Smooth muscle cell (in vitro differentiated cells): ENCODE measurements around the gene BOLA1. TPM values are rescaled to one million over a fixed set of nuclear protein-coding genes. Genes with fewer than 3 reads are reported as not detected.

Experiments
- DNase-seq: peaks from one replicate; lab custom pipeline; 2025; ENCODE audit not compliant: unreplicated experiment; lab: John Stamatoyannopoulos, UW
- H2AFZ ChIP-seq: fragments of 200-600 bp; sonication (generic); 2 replicates; pipeline ENCODE4 v1.6.0; 2016; ENCODE audit warnings: antibody characterized with exemption, low read depth, mild to moderate bottlenecking
- H3F3A ChIP-seq: fragments of 200-600 bp; sonication (generic); 2 replicates; pipeline ENCODE4 v1.6.0; 2017; ENCODE audit warnings: antibody characterized with exemption, low read depth
- H3K27ac ChIP-seq: fragments of 200-600 bp; sonication (generic); 2 replicates; pipeline ENCODE4 v1.5.1; 2016; ENCODE audit warnings: low read depth, mild to moderate bottlenecking
- H3K27me3 ChIP-seq: fragments of 200-600 bp; sonication (generic); 2 replicates; pipeline ENCODE4 v1.6.1; 2016; ENCODE audit warnings: low read depth, mild to moderate bottlenecking
- H3K36me3 ChIP-seq: fragments of 200-600 bp; sonication (generic); 2 replicates; pipeline ENCODE4 v1.5.1; 2016; ENCODE audit warnings: low read depth
- H3K4me1 ChIP-seq: fragments of 200-600 bp; sonication (generic); 2 replicates; pipeline ENCODE4 v1.5.1; 2016; ENCODE audit warnings: low read depth
- H3K4me2 ChIP-seq: fragments of 200-600 bp; sonication (generic); 2 replicates; pipeline ENCODE4 v1.6.0; 2016; ENCODE audit warnings: mild to moderate bottlenecking
- H3K4me3 ChIP-seq: fragments of 200-600 bp; sonication (generic); 2 replicates; pipeline ENCODE4 v1.5.1; 2016; ENCODE audit warnings: mild to moderate bottlenecking
- H3K79me2 ChIP-seq: fragments of 200-600 bp; sonication (generic); 2 replicates; pipeline ENCODE4 v1.6.0; 2016; ENCODE audit warnings: low read depth, mild to moderate bottlenecking
- H3K9ac ChIP-seq: fragments of 200-600 bp; sonication (generic); 2 replicates; pipeline ENCODE4 v1.6.0; 2016; ENCODE audit warnings: low read depth
- H3K9me3 ChIP-seq: fragments of 200-600 bp; sonication (generic); replicated peaks from 2 replicates; pipeline ENCODE4 v1.5.1; 2016; ENCODE audit warnings: low read depth
- H4K20me1 ChIP-seq: fragments of 200-600 bp; sonication (generic); 2 replicates; pipeline ENCODE4 v1.6.0; 2016; ENCODE audit warnings: low read depth
- CTCF ChIP-seq: fragments of 200-600 bp; sonication (generic); IDR thresholded peaks from 2 replicates; pipeline ENCODE4 v1.5.1; 2017; ENCODE audit warnings: borderline replicate concordance, mild to moderate bottlenecking, antibody characterized with exemption; ENCODE audit not compliant: insufficient read depth, poor library complexity, severe bottlenecking
- WGBS: methylation state at CpG from one replicate; pipeline ENCODE4 v1.1.7; 2016; ENCODE audit warnings: low lambda C conversion rate; 5-methylcytosine and 5-hydroxymethylcytosine counted together
- polyA plus RNA-seq: library from polyadenylated mRNA; unstranded; fragments of >200 nt; fragmentation: Nextera tagmentation; extraction: Ambion mirVana; gene quantifications from 2 replicates; pipeline ENCODE4 v1.2.1, GENCODE V29; 2016
- total RNA-seq: library from RNA; depleted of rRNA; stranded (reverse); fragments of >200 nt; gene quantifications from 2 replicates; pipeline ENCODE4 v1.2.3, GENCODE V29; 2014

Gene BOLA1
- total and polyA plus RNA-seq, 2 experiments from 2014 or later, result 21.3 to 27.4 TPM

- Histone ChIP-seq H2AFZ (no peak overlapping the region), H3K4me2 (no peak overlapping the region), H3K4me1 (no peaks in the 10 kb centered on the region), H4K20me1 (no peaks in the 10 kb centered on the region), H3K4me3 (no peak overlapping the region), H3K27ac (no peak overlapping the region), H3K9ac (no peak overlapping the region), H3K9me3 (no peaks in the 10 kb centered on the region), H3K36me3 (no peaks in the 10 kb centered on the region), H3F3A (no peaks in the 10 kb centered on the region), H3K79me2 (no peaks in the 10 kb centered on the region), H3K27me3 (no peaks in the 10 kb centered on the region)
- WGBS, result 80% methylated on average over 6 of the region's 6 CpGs
- DNase-seq, result no peak
- TF ChIP-seq CTCF, result no peak
Measured at GRCh38 chr1:149949911-149950310, 50.5 kb downstream of the BOLA1 start.

Other genes with a start within 250 kb of the BOLA1 start
- not detected in 2 replicates for gene FCGR1A, start 116.9 kb upstream of the BOLA1 start, total RNA-seq
- gene FCGR1A, start 116.9 kb upstream of the BOLA1 start, polyA plus RNA-seq, result not detected in 2 replicates
- gene SV2A, start 18.3 kb downstream of the BOLA1 start, total RNA-seq, result 9.8 and 14.6 TPM in 2 replicates
- gene SV2A, start 18.3 kb downstream of the BOLA1 start, polyA plus RNA-seq, result 10.5 and 14.0 TPM in 2 replicates
- gene SF3B4, start 28.2 kb downstream of the BOLA1 start, total RNA-seq, result 27.3 and 32.8 TPM in 2 replicates
- gene SF3B4, start 28.2 kb downstream of the BOLA1 start, polyA plus RNA-seq, result 72.9 and 75.3 TPM in 2 replicates
- 19.4 and 23.5 TPM in 2 replicates for gene MTMR11, start 37.3 kb downstream of the BOLA1 start, total RNA-seq
- gene MTMR11, start 37.3 kb downstream of the BOLA1 start, polyA plus RNA-seq, result 17.2 and 18.2 TPM in 2 replicates
- 10.8 and 16.1 TPM in 2 replicates for gene OTUD7B, start 111.2 kb downstream of the BOLA1 start, total RNA-seq
- gene OTUD7B, start 111.2 kb downstream of the BOLA1 start, polyA plus RNA-seq, result 1.9 and 2.7 TPM in 2 replicates
- 44.7 and 49.6 TPM in 2 replicates for gene VPS45, start 168.2 kb downstream of the BOLA1 start, total RNA-seq
- gene VPS45, start 168.2 kb downstream of the BOLA1 start, polyA plus RNA-seq, result 28.6 and 30.2 TPM in 2 replicates